NT2/D1 (cell line): ENCODE data around the gene CD93.

Experiments
- SUZ12 ChIP-seq: IDR thresholded peaks from 2 replicates; pipeline ENCODE4 v1.6.1; 2011; ENCODE audit not compliant: insufficient read length, insufficient read depth; ENCODE audit errors: extremely low read depth
- YY1 ChIP-seq: IDR thresholded peaks from 2 replicates; pipeline ENCODE4 v1.6.1; 2011; ENCODE audit not compliant: insufficient read length, insufficient read depth
- ZNF274 ChIP-seq: IDR thresholded peaks from 2 replicates; pipeline ENCODE4 v1.6.1; 2011; ENCODE audit warnings: mild to moderate bottlenecking, low read depth, low read length

DNA sequence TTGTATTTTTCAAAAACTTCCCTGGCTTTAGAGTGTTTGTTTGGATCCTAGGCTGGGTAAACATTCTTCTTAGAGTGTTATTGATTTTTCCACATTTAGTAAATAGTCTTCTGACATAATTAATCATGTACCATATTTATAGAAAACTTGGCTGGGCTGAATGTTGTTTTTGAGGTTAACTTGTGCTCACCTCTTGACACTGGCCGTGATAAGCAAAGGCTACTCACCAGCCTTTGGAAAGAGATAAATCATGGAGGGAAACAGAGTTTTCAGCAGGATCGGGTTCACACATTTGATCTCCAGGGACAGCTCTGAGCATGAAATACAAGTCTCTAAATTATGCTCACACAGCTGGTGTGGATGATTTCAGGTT, 6.2 kb upstream of the CD93 start:
- TF ChIP-seq SUZ12 (no peak), ZNF274 (no peak), YY1 (no peak)
